ENCODE measurements around the gene AMPD1. TPM values are rescaled to one million over a fixed set of nuclear protein-coding genes. Genes with fewer than 3 reads are reported as not detected.

Gene AMPD1
- total RNA-seq, 1 donor from 2014 or later: not detected

DNA sequence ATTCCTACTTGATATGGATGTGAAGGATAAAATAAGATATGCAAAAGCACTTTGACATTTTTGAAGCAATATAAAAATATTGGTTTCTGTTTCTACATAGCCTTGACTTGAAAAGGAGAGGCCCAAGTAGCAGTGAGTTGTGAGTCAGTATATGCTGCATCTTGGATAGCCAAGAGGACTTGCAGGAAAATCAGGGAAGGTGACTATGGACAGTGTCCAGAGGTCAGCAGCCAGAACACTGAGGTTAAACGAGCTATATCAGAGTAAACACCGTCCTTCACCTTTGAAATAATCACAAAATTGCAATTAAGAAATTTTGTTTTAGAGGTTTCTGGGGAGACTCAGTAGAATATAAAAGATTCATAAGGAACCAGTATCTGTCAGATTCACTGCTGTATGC lies 6.6 kb upstream of the AMPD1 start:
- intact Hi-C loops (cut with micrococcal nuclease): no loop called here

DNA sequence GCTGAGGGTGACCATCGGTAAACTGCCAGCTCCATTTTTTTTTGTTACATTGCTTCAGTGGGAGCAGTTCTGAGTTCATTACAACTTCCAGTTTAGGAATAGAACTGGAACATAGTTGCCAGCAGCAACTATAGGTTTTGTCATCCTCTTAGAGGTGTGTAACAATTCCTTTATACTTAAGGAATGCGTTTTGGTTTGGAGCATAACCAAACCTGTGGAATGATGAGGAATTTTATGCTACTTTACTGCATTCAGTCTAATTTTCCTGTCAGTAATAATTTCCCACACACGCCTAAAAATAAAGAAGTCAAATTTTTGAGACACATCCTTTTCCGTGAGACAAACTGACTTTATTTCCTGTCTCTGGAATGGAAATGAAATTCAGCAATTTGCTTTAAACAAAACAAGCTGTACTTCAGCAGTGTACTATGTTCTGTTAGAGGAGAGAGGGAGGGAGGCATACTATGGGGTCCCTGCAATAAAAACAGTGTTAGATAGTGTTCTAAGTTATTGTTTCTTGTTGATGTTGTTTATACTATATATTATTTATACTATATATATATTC lies 4.8 kb upstream of the AMPD1 start:
- intact Hi-C loops (cut with micrococcal nuclease): no loop called here

DNA sequence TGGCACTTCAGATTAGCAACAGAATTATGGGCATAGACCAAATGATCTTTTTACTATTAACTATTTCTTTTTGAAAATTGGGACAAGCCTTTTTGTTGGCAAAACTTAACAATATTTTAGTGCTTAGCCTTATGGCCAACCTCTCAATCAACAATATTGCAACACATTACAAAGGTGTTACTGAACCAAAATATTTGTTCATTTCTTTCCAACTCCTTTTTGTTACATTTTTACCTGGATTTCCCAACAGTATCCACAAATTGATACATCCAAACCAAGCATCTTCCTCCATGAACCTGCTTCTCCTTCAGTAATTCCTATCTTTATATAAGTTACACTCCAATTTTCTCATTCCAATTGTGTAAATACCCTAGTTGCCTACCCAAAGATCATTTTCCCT lies 1.5 kb upstream of the AMPD1 start:
- intact Hi-C loops (cut with micrococcal nuclease): no loop called here

DNA sequence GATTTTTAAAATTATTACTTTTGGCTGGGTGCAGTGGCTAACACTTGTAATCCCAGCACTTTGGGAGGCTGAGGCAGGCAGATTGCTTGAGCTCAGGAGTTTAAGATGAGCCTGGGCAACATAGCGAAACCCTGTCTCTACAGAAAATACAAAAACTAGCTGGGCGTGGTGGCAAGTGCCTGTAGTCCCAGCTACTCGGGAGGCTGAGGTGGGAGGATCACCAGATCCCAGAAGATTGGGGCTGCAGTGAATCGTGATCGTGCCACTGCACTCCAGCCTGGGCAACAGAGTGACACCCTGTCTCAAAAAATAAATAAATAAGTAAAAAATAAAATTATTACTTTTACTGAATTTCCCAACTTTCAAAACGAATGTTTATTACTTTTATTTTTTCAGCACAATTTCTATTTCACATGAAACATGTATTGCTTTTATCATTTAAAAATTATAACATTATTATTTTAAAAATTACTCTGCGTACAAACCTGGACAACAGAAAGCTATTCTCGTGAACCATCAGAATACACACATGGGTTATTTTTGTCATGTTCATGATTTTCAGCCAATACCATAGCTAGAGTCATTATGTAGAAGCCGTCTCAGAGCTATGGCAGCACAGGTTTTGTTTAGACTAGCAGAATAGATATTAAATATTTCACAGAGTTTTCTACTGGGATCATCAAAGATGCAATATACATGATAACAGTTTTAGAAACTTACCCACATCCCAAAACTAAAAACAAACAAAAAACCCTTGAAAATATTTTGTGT lies 621 bp downstream of the AMPD1 start:
- intact Hi-C loops (cut with micrococcal nuclease): no loop called here

DNA sequence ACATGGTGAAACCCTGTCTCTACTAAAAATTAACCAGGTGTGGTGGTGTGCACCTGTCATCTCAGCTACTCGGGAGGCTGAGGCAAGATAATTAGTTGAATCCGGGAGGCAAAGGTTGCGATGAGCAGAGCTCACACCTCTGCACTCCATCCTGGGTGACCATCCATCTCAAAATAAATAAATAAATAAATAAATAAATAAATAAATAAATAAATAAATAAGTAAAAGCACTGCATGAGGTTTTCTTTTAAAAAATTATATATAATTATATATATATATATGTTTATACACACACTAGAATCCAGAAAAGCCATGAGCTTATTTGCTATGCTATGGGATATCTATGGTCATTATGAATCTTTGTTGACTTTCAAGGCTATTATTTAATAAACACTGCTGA lies 2.4 kb downstream of the AMPD1 start:
- intact Hi-C loops (cut with micrococcal nuclease): no loop called here

DNA sequence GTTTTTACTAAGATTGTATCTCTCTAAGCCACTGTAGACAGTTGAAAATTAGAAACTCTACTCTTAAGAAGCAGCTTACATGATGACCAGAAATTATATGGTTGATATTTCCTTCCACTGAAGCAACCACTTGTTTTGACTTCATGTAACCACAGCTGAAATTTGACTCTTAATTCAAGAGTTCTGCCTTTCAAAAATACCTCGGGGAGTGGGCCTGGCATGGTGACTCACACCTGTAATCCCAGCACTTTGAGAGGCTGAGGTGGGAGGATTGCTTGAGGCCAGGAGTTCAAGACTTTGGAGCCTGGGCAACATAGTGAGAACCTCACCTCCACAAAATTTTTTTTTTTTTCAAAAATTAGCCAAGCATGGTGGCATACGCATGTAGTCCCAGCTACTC lies 4.3 kb downstream of the AMPD1 start:
- intact Hi-C loops (cut with micrococcal nuclease): no loop called here

DNA sequence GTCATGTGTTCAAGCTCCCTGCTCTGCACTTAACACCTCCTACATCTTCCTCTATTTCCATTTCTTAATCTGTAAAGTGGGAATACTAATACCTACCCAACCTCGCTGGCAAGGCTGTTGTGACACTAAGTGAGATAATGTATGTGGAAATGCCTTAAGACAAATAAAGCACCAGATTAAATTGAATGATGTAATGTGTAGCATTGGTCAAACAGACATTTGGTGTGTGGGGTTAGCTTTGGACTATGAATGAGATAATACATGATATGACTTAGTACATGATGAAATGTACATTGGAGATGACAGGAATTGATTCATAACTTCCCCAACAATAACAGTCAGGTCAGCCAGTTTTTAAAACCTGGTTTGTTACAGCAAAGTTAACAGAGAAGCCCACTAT lies 5.2 kb downstream of the AMPD1 start:
- intact Hi-C loops (cut with micrococcal nuclease): no loop called here

DNA sequence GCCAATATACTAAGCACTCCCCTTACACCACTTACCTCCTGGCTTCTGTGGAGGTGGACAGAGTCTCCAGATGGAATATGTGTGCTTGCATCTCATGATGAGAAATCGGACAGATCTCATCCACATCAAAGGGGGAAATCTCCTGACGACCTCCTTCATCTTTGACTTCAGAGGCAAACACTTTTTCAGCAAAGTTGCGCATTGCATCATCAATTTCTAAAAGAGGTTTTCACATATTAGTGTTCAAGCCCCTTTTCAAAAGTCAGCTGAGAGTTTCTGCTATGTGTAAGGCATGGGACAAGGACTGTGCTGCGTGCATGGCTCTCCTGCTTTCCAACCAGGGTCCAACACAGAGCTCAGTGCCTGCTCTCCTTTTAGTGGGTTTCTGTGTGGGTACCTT lies 6.8 kb downstream of the AMPD1 start:
- intact Hi-C loops (cut with micrococcal nuclease): no loop called here

DNA sequence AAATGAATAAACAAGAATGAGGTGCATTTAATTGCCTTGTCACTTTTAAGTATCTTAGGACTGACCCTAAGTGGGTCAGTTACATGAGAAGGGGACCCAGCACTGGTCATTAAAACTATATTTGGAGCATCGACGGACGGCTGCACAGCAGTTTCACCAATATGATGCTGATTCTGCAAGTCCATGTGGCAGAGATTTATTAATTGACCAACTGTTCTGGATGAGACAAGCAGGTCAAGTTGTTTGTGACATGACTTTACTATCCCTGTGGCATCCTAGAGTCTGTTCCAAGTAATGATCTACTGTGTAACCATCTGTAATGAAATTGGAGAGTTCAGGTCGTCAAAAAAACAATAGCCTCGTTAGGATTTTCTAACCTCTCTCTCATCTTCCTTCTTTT lies 9.5 kb downstream of the AMPD1 start:
- intact Hi-C loops (cut with micrococcal nuclease): no loop called here

DNA sequence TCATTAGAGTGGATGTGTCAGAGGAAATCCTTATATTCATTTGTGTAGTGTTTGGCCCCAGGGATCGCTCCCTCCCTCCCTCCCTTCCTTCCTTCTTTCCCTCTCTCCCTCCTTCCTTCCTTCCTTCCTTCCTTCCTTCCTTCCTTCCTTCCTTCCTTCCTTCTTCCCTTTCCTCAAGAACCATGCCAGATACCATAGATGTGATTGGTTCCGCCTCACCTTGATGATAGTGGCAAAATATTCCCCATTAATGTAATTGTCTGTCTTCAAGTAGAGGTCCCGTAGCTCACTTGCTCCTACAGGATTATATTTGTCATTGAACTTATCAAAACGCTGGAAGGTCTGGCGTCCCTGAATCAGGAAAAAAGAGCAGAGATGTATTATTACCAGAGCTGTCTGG lies 17.7 kb downstream of the AMPD1 start:
- intact Hi-C loops (cut with micrococcal nuclease): no loop called here

DNA sequence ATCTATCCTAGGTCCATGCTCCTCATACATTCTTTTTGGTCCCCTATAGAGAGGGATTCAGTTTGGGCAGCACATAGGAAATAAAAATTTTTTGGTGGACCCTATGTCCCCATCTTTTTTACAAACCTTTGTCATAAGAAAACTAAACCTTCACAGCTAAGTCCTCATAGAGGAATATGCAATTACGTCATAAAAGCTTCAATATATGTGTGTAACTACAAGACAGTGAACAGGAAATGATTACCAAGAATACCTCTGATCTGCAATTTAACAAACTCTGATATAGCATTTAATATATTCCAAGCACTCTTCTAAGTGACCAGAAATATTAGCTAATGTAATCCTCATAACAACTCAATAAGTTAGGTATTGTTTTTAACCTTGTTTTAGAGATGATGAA lies 19.2 kb downstream of the AMPD1 start:
- intact Hi-C loops (cut with micrococcal nuclease): no loop called here

DNA sequence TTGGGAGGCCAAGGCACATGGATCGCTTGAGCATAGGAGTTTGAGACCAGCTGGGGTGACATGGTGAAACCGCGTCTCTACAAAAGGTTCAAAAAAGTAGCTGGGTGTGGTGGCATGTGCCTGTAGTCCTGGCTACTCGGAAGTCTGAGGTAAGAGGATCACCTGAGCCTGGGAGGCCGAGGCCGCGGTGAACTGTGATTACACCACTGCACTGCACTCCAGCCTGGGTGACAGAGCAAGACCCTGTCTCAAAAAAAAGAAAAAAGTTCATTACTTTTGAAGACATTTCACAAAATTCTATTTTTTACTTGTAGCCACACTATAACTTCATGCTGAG lies 23.4 kb downstream of the AMPD1 start:
- intact Hi-C loops (cut with micrococcal nuclease): loop anchor here (5.0 kb wide), 1 partner anchor 90 kb away; the partner anchor contains the start of gene BCAS2

DNA sequence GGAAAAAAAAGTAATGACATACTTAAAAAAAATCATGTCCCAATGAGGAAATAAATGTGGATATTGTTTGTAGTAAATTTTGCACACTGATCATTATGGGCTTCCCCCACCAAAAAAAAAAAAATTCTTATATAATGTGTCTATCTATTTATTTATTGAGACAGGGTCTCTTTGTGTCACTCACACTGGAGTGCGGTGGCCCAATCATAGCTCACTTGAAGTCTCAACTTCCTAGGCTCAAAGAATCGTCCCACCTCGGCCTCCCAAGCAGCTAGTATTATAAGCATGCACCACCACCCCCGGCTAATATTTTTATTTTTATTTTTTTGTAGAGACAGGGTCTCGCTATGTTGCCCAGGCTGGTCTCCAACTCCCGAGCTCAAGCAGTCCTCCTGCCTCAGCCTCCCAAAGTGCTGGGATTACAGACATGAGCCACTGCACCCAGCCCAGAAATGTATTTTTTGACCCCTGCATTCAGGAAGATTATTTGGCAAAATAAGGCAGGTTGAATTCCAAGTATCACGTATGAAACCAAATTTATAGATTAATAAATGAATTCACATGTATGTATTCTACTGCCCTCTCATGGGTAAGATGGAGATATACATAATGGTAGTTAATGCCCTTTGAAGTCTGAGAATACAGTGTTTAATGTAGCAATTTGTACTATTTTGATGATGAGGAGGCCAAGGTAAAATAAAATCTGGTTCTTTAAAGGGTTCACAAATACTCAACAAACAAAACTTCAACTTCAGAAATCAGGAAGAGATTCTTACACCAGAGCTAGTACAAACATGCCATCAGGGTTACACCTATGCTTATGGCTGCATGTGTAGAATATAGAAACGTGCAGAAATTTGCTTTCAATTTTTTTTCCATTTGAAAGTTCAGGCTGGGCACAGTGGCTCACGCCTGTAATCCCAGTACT lies 24.1 kb downstream of the AMPD1 start:
- intact Hi-C loops (cut with micrococcal nuclease): loop anchor here (5.0 kb wide), 1 partner anchor 89 kb away; the partner anchor contains the start of gene BCAS2

DNA sequence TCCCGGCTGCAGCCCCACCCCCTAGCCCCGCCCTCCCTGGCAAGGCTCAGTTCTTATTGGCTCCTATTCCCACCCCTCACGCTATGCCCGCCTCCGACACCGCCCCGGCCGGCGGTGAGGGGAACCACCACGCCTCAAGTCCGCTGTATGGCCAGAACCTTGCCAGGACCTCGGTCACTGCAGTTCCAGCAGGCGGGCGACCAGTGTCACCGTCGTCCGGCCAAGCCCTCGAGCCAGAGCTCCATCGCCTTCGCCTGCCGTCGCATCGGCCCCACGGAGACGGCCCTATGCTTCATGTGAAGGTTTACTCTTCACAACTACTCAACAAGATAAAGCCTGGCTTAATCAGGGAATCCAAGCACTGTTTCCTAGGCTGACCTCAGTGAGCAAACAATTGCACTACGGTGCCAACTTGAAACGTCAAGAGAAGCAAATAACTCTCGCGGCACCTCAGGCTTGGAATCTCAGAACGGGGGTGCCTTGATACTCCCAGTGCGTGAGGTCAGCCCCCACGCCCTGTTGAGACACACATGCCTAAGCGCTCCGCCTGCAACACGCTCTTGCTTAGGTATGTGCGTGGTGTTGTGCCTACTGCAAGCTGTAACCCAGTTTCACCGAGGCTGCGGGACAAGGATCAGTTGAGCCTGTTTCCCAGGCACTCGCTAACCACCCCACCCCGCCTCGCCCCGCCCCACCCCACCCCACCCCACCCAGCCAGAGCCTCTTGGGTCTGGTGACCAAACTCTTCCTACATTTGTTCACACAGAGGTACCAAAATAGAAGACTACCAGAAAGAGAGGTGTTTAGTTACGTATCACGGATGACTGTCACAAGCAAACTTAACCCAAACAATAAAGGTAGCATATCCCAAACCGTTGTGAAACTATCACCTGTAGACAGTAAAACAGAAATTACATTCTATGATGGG lies 25.0 kb downstream of the AMPD1 start:
- intact Hi-C loops (cut with micrococcal nuclease): loop anchor here (1.0 to 5.0 kb wide), 4 partner anchors 46 to 324 kb away; partner anchors contain the start of genes BCAS2, NRAS and TRIM33

DNA sequence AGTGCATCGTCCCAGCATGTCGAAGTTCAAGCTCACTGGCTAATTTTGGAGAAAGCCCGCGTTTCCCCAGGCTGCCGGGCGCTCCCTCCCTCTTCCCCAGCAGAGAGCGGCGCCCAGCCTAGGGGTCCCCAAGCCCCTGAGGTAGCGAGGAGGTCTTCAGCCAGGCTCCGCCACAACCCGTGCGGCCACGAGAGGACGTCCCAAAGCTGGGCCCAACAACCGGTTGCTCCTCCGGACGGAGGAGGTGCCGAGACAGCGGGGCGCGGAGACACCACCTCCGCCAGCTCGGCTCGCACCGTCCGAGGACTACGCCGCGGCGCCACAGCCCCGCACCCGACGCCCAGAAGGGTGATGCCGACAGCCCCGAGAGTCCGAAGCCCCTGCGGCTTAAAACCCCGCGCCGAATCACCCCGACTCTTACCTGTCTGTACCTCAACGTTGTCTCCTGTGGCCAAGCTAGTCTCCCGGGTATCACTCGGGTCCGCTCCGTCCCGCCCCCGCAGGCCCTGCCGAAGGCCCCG lies 25.7 kb downstream of the AMPD1 start, which contains the start of gene DENND2C:
Gene DENND2C, minus strand, starts transcription at position 488 of the 521 bp plus-strand sequence. CDS start 44,065 bp downstream, outside the sequence.
- intact Hi-C loops (cut with micrococcal nuclease): loop anchor here (1.0 to 5.0 kb wide), 4 partner anchors 47 to 323 kb away; partner anchors contain the start of genes BCAS2, NRAS and TRIM33

DNA sequence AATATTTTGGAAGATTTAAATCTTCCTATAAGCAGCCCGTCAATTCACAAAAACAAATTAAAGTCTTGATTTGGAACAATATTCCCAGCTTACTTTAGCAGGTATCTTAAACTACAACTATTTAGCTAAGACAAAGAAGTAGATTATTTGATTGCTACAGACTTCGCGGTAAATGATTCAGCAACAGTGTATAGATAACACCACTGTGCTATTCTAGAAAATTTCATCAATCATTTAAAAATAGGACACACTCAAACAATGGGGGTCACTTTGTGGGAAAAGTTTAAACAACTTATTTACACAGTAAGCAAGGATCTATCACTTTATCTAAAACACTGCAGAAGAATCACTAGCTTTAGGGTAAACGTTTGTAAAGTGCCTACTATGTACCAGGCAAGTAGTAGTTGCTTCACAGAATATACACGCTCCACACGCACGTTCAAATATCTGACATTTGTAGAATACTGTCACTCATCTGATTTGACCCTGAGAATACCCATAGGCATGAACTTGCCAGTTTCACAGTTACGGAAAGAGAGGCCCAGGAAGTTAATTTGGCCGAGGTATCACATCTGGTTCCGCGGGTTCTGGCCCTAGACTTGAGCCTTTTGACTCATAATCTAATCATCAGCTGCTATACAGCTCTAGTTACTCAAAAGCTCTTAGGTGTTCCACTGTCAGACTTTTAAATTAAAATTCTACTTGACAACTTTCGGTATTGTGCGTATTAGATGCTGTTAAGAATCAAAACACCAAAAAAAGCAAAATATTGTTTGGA lies 26.4 kb downstream of the AMPD1 start:
- intact Hi-C loops (cut with micrococcal nuclease): no loop called here

DNA sequence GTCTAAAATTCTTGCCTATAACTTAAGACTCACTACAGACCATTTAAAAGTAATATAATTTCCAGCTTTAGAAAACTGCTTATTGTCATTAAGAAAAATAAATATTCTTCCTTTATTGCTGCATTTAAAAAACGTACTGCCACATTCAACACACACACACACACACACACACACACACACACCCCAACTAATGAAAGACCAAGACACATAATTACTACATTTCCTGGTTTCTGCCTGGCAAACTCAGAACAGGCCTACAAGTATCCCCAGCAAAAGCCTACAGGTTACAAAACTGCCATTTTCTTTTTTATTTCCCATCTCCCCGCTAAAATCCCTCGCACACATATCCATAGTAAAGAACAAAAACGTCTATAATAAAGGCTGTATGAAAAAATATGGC lies 27.0 kb downstream of the AMPD1 start:
- intact Hi-C loops (cut with micrococcal nuclease): no loop called here

DNA sequence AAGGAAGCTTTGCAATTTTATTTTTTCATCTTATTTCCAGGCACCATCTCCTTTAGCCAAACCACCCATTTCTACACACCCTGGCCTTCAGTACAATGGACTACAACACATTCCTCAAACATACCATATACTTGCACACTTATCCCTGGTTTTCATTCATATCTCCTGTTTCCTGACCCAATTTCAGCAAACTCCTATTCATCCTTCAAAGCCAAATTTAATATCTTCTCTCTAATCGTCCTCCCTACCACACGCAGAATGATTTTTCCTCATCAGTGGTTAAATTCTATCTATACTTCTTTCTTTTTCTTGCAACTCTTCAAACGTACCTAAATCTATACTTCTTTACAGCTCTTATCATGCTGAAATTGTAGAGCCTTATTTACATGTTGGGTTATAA lies 28.4 kb downstream of the AMPD1 start:
- intact Hi-C loops (cut with micrococcal nuclease): no loop called here

DNA sequence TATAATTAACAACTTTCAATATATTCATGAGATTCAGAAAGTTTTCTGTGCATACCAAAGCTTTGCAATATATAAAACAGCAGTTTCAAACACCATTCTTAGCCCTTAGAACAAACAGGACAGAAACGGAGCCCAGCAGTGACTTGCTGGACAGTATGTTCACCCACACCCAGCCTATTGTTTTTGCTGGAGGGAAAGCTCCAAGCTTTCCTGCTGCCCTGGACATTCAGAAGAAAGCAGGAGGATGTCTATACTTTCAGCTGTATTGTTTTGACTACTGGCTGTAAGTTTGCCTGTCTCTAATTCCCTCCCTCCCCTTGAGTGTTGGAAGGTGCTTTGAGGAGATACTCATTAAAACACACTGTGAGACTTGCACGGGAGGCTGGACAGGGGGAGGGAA lies 35.1 kb downstream of the AMPD1 start:
- intact Hi-C loops (cut with micrococcal nuclease): no loop called here

DNA sequence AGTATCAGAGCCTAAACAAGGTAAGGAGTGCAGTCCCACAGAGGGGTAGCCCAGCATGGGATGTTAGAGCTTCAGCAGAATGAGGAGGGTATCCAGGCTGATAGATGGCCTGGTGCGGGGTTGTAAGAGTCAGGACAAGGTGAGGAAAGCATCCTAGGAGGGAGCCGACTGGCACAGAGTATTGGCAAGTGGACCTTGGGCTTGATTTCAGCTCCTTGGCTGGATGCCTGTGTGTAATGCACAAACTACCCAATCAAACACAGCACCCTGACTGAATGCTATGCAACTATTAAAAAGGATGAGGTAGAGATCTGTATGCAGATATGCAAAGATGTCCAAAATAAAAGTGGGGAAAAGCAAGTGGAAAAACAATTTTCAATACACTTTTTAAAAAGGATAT lies 43.5 kb downstream of the AMPD1 start:
- intact Hi-C loops (cut with micrococcal nuclease): no loop called here

All from T-helper 2 cell treated with Interferon-gamma antibody and Interleukin-4, amounts not matched to agents 100 ng/mL and 5 ng/mL, for 36 hours (primary cell).